Fibroblast of lung (primary cell): ENCODE results near the gene MAGEF1.
A peak's percentile ranks its signal among the peaks of the same experiment; 100 is the strongest.

Experiments
- CTCF ChIP-seq, 2 donors: IDR thresholded peaks in 1 of 2; conservative IDR thresholded peaks in 1 of 2; 1 replicate in 1 of 2; 2 replicates in 1 of 2; pipeline ENCODE4 v1.5.1; 2011 to 2012; ENCODE audit warnings: low read length in 2 of 2, control low read depth in 1 of 2, inconsistent platforms in 1 of 2, low read depth in 1 of 2, mild to moderate bottlenecking in 1 of 2
- EZH2 ChIP-seq: IDR thresholded peaks from 2 replicates; pipeline ENCODE4 v1.5.1; 2012; ENCODE audit warnings: low read length, control low read depth, mild to moderate bottlenecking; ENCODE audit errors: missing control alignments

DNA sequence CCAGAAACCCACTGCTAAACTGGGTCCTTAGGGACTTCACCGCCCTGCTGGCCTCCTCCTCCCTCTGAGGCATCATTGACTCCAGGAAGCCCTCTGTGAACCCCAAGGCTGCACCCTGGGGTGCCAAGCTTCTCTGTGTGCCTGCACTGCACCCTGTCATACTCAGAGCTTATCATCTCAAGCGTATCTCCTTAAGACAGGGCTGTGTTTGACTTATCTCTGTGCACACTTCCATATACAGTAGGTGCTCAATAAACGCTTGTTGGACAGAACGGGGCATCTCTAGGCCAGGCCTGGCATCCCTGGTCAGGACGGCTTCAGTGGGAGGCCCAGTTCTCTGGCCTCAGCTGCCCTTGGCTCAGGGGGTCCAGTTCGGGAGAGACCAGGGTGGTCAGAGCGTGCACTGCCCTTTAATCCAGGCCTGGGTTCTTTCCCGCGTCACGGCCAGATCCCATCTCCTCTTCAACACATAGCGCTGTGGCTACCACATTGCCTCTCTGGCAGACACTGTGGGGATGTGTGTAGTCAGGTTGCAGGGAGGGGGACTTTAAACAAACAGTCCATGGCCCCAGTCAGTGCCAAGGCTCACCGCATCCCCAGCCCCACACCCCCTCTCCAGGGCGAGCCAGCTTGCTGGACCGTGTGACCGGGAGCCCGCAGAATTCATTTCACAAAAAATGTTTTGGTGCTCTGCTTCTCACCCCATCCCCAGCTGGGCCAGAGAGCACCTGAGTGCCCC lies 33.4 kb downstream of the MAGEF1 start:
- TF ChIP-seq CTCF (conservative IDR thresholded peaks at IDR 0.05 in 1 of 2, IDR thresholded peaks at IDR 0.05 in 1 of 2; ENCODE audit: low read depth in 1 of 2, low read length in 2 of 2) (no peak), EZH2 (peak; percentile 31)
